ENCODE results near the gene PDSS2.
"Not testable (repeated sequence)": the region's sequence is repeated elsewhere in the genome, so short reads cannot be mapped to it uniquely, and the experiment has no call there.

PDSS2 gene

DNA sequence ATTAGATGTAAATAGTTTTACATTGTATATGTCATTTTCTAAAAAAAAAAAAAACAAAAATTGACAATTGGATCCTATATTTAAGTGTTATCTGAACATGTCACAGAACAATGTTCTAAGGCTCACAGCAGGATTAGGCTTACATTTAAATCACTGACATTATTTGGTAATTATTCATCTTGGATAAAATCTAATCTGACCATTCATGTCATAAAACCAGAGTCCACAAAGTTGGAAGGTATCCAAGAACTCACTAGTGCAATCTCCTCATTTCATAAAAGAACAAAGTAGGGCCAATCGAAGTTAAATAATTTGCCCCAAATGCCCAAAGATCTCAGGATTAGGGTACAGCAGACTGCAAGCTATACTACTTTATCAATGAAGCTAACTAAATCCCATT is 73.0 kb downstream of the PDSS2 start:
- ChIA-PET POLR2A (interaction anchor here (0.6 kb wide), 1 partner anchor 12 kb away, joined by 4 read pairs; no protein-coding TSS in a partner anchor), CTCF (interaction anchor here (1.6 kb wide), 1 partner anchor 9 kb away, joined by 3 read pairs; no protein-coding TSS in a partner anchor)
- no peak for DNase-seq (ENCODE audit: extremely low spot score)
- TF ChIP-seq, protein P1, sequence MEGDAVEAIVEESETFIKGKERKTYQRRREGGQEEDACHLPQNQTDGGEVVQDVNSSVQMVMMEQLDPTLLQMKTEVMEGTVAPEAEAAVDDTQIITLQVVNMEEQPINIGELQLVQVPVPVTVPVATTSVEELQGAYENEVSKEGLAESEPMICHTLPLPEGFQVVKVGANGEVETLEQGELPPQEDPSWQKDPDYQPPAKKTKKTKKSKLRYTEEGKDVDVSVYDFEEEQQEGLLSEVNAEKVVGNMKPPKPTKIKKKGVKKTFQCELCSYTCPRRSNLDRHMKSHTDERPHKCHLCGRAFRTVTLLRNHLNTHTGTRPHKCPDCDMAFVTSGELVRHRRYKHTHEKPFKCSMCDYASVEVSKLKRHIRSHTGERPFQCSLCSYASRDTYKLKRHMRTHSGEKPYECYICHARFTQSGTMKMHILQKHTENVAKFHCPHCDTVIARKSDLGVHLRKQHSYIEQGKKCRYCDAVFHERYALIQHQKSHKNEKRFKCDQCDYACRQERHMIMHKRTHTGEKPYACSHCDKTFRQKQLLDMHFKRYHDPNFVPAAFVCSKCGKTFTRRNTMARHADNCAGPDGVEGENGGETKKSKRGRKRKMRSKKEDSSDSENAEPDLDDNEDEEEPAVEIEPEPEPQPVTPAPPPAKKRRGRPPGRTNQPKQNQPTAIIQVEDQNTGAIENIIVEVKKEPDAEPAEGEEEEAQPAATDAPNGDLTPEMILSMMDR (IDR thresholded peaks at IDR 0.05; ENCODE audit: control extremely low read depth, extremely low read depth, low read depth, missing control alignments): no peak

DNA sequence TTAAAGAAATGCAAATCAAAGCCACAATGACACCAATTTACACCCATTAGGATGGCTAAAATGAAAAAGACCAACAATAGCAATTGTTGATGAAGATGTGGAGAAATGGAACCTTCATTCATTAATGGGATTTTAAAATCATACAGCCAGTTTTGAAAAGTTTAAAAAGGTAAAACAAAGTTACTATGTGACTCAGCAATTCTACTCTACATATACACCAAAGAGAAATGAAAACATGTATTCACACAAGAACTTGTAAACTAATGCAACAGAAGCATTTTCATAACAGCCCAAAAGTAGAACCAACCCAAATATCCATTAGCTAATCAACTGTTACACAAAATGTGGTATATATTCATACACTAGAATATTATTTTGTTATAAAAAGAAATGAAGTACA is 75.7 kb downstream of the PDSS2 start:
- TF ChIP-seq, protein P1 (IDR thresholded peaks at IDR 0.05; ENCODE audit: control extremely low read depth, extremely low read depth, low read depth, missing control alignments): no peak
- CTCF ChIA-PET: no interaction called here

DNA sequence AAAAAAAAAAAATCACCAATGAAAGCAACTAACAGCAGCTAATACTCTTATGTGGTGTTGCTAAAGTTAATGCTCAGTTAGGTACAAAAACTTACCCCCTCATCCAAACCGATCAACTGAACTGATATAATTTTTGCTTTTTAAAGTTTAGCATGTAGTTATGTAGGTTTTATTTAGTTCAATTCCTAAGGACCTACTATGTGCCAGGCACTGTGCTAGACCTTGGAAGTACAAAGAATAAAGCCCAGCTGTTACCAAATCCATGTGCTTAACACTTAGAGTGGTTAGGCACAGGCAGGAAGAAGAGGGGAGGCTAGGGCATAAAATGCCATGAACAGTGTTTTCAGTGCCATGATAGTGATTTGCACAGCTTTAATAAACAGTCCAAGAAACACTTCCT is 85.1 kb downstream of the PDSS2 start:
- no peak for DNase-seq (ENCODE audit: extremely low spot score)
- TF ChIP-seq, protein P1 (IDR thresholded peaks at IDR 0.05; ENCODE audit: control extremely low read depth, extremely low read depth, low read depth, missing control alignments): no peak
- POLR2A ChIA-PET: interaction anchor here (0.6 kb wide), 1 partner anchor 12 kb away, joined by 4 read pairs; no protein-coding TSS in a partner anchor
- CTCF ChIA-PET: no interaction called here

More for the DNA sequence above, 75.7 kb downstream of the PDSS2 start:
- POLR2A ChIA-PET: no interaction called here
- no peak for DNase-seq (ENCODE audit: extremely low spot score)

DNA sequence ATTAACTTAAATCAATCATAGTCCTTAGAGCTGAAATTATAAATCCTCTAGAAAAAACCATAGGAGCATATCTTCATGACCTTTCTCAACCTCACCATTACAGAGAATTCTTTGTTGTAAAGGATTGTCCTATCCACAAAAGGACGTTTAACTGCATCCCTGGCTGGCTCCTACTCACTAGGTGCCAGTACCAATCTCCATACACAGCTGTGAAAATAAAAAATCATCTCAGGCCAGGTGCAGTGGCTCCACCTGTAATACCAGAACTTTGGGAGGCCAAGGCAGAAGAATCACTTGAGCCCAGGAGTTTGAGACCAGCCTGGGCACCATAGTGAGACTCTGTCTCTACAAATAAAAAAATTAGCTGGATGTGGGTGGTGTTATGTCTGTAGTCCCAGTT is 89.9 kb downstream of the PDSS2 start:
- CTCF ChIA-PET: no interaction called here
- TF ChIP-seq, protein P1 (IDR thresholded peaks at IDR 0.05; ENCODE audit: control extremely low read depth, extremely low read depth, low read depth, missing control alignments): no peak
- no peak for DNase-seq (ENCODE audit: extremely low spot score)
- POLR2A ChIA-PET: no interaction called here

DNA sequence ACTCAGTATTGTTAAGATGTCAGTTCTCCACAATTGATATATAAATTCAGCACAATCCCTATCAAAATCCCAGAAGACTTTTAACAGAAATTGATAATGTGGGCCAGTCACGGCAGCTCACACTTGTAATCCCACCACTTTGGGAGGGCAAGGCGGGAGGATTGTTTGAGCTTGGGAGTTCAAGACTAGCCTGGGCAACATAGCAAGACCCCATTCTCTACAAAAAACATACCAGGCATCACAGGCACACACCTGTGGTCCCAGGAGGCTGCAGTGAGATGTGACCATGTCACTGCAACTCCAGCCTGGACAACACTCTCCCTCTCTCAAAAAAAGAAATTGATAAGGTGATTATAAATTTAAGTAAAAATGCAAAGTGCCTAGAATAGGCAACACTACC is 90.9 kb downstream of the PDSS2 start:
- CTCF ChIA-PET: no interaction called here
- POLR2A ChIA-PET: no interaction called here
- DNase-seq (ENCODE audit: extremely low spot score): no peak
- TF ChIP-seq, protein P1 (IDR thresholded peaks at IDR 0.05; ENCODE audit: control extremely low read depth, extremely low read depth, low read depth, missing control alignments): no peak

DNA sequence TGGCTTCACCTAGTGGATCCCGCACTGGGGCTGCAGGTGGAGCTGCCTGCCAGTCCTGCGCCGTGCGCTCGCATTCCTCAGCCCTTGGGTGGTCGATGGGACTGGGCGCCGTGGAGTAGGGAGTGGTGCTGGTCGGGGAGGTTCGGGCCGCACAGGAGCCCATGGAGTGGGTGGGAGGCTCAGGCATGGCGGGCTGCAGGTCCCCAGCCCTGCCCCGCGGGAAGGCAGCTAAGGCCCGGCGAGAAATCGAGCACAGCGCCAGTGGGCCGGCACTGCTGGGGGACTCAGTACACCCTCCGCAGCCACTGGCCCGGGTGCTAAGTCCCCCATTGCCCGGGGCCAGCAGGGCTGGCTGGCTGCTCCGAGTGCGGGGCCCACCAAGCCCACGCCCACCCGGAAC is 95.2 kb downstream of the PDSS2 start:
- CTCF ChIA-PET; DNase-seq (ENCODE audit: extremely low spot score); POLR2A ChIA-PET: not testable (repeated sequence)

DNA sequence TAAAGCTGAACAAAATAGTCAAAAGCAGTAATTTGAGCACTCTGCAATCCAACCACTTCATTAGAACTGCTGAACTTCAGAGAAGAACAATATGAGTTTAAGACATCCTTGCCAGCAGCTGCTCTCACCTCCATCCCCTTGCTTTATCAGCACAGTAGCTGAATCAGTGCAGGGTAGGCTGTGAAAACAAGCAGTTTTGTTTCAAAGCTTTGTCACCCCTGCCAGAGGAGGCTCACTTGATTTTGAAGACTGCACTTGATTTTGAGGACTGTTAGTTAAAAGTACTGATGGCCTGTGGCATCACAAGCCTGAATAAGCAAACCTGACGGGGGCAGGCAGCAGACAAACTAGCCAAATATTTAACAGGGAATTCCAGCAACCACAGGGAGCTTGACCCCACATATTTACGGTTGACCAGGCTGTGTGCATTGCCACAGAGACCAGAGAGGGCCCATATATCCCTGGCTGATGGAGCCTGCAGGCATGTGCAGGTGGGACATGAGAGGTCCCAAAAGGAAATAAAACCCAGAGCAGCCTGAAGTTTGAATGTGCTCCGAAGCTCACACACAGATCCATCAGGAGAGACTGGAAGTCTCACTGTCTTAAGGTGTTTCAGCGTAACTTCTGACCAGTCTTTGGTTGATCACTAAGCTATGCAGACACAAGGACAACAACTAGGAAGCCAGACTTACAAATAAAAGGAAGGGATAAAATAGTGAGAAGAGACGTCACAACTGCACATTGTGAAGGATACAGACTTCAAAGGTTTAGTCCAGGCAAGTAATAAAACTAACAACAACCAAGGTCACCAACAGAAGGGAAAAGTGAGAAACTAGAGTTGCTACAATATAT is 97.4 kb downstream of the PDSS2 start:
- no peak for DNase-seq (ENCODE audit: extremely low spot score)
- ChIA-PET CTCF (interaction anchor here (1.5 kb wide), 1 partner anchor 15 kb away, joined by 5 read pairs; no protein-coding TSS in a partner anchor), POLR2A (no interaction called here)
- TF ChIP-seq, protein P1 (IDR thresholded peaks at IDR 0.05; ENCODE audit: control extremely low read depth, extremely low read depth, low read depth, missing control alignments): no peak

All from GM10248 (cell line).